H1 (cell line): ENCODE data around the gene TRHDE. TPM values are rescaled to one million over a fixed set of nuclear protein-coding genes. Genes with fewer than 3 reads are reported as not detected.

Source experiments
- CTCF ChIA-PET: fragments of 300-600 bp; sonication (Branson Sonifier 250); formaldehyde crosslinking; loops from one replicate; lab custom pipeline; 2021; ENCODE audit not compliant: partially characterized antibody; lab: Charles Lee
- POLR2A ChIA-PET: fragments of 300-600 bp; sonication (Branson Sonifier 250); formaldehyde crosslinking; loops from one replicate; lab custom pipeline; 2021; ENCODE audit warnings: inconsistent platforms; ENCODE audit not compliant: partially characterized antibody; lab: Charles Lee
- DNase-seq, 2 experiments: peaks; one replicate each; pipeline versions ENCODE4 v3.0.0 to v3.0.0-alpha.2; 2010 to 2022; ENCODE audit warnings: low spot score in 2 of 2, low read depth in 1 of 2, mixed read lengths in 1 of 2
- FAIRE-seq: peaks from 2 replicates; lab custom pipeline; 2011; peaks lifted over from hg19 to GRCh38; lab: Jason Lieb, UNC
- H2AFZ ChIP-seq: 2 replicates; pipeline ENCODE4 v1.8.1; 2012; ENCODE audit warnings: low read length, inconsistent platforms
- H2AK5ac ChIP-seq: 2 replicates; pipeline ENCODE4 v1.6.1; 2013; ENCODE audit warnings: low read depth, low read length
- H2BK120ac ChIP-seq: replicated peaks from 2 replicates; pipeline ENCODE3; 2013; ENCODE audit warnings: low read depth, low read length, inconsistent platforms
- H2BK12ac ChIP-seq: 2 replicates; pipeline ENCODE4 v1.6.1; 2013; ENCODE audit warnings: low read depth, low read length
- H2BK15ac ChIP-seq: 2 replicates; pipeline ENCODE4 v1.6.1; 2013; ENCODE audit warnings: low read length
- H2BK20ac ChIP-seq: 2 replicates; pipeline ENCODE4 v1.6.1; 2013; ENCODE audit warnings: low read length
- H2BK5ac ChIP-seq: 2 replicates; pipeline ENCODE4 v1.6.1; 2013; ENCODE audit warnings: low read depth, low read length
- H3K14ac ChIP-seq: 2 replicates; pipeline ENCODE4 v1.6.1; 2013; ENCODE audit warnings: inconsistent platforms; ENCODE audit not compliant: insufficient read length
- H3K18ac ChIP-seq: 2 replicates; pipeline ENCODE4 v1.6.1; 2013; ENCODE audit warnings: low read length; ENCODE audit errors: extremely low read depth
- H3K23ac ChIP-seq: 2 replicates; pipeline ENCODE4 v1.6.1; 2013; ENCODE audit warnings: inconsistent platforms; ENCODE audit not compliant: insufficient read length
- H3K23me2 ChIP-seq: 2 replicates; pipeline ENCODE4 v1.6.1; 2013; ENCODE audit warnings: low read depth, low read length
- H3K27ac ChIP-seq: 2 replicates; pipeline ENCODE4 v1.6.1; 2011; ENCODE audit warnings: low read depth, low read length, inconsistent platforms
- H3K27me3 ChIP-seq, 4 experiments: replicated peaks in 1 of 4; 1 replicate in 1 of 4; 2 replicates in 3 of 4; pipeline versions ENCODE4 v1.6.1 to v1.8.1; 2011 to 2013; ENCODE audit warnings: low read length in 3 of 4, mild to moderate bottlenecking in 3 of 4, inconsistent platforms in 2 of 4, mixed read lengths in 2 of 4, moderate library complexity in 1 of 4; ENCODE audit not compliant: control insufficient read depth in 3 of 4, insufficient read depth in 3 of 4; ENCODE audit errors: extremely low read depth in 1 of 4
- H3K36me3 ChIP-seq, 4 experiments: 2 replicates each; pipeline versions ENCODE4 v1.6.1 to v1.8.1; 2011 to 2013; ENCODE audit warnings: mild to moderate bottlenecking in 4 of 4, low read length in 3 of 4, moderate library complexity in 2 of 4, control low read depth in 1 of 4, inconsistent platforms in 1 of 4; ENCODE audit not compliant: insufficient read depth in 4 of 4, control insufficient read depth in 2 of 4
- H3K4ac ChIP-seq: replicated peaks from 2 replicates; pipeline ENCODE3; 2013; ENCODE audit warnings: low read length, low read depth, mixed read lengths, inconsistent platforms; ENCODE audit not compliant: insufficient read length
- H3K4me1 ChIP-seq, 4 experiments: replicated peaks in 1 of 4; 1 replicate in 1 of 4; 2 replicates in 3 of 4; pipeline versions ENCODE4 v1.6.1 to v1.8.1; 2011 to 2013; ENCODE audit warnings: low read length in 3 of 4, inconsistent platforms in 2 of 4, mixed read lengths in 1 of 4; ENCODE audit not compliant: insufficient read depth in 4 of 4, control insufficient read depth in 3 of 4
- H3K4me2 ChIP-seq, 2 experiments: 2 replicates each; pipeline versions ENCODE4 v1.6.1 to v1.8.1; 2011 to 2013; ENCODE audit warnings: low read depth in 2 of 2, low read length in 2 of 2, control low read depth in 1 of 2, inconsistent platforms in 1 of 2, mild to moderate bottlenecking in 1 of 2; ENCODE audit not compliant: insufficient read depth in 1 of 2
- H3K4me3 ChIP-seq, 4 experiments: fragments of 200-600, 300-600 bp in 1 of 4; sonication (generic), shearing (Covaris generic), sonication (Bioruptor Twin) in 1 of 4; 2 replicates each; pipeline versions ENCODE4 v1.5.1 to v1.8.1; 2011 to 2016; ENCODE audit warnings: low read length in 4 of 4, low read depth in 3 of 4, control low read depth in 2 of 4, inconsistent platforms in 2 of 4, mild to moderate bottlenecking in 2 of 4, mixed read lengths in 1 of 4, moderate library complexity in 1 of 4; ENCODE audit not compliant: insufficient read depth in 2 of 4; ENCODE audit errors: extremely low read depth in 1 of 4
- H3K56ac ChIP-seq: replicated peaks from 2 replicates; pipeline ENCODE3; 2013; ENCODE audit warnings: low read depth, mild to moderate bottlenecking, mixed read lengths, low read length, inconsistent platforms; ENCODE audit not compliant: insufficient read length
- H3K79me1 ChIP-seq: 2 replicates; pipeline ENCODE4 v1.6.1; 2013; ENCODE audit warnings: low read depth, low read length, control low read depth
- H3K79me2 ChIP-seq, 2 experiments: 2 replicates each; pipeline versions ENCODE4 v1.6.1 to v1.8.1; 2012 to 2013; ENCODE audit warnings: low read length in 2 of 2, mild to moderate bottlenecking in 2 of 2, inconsistent platforms in 1 of 2; ENCODE audit not compliant: insufficient read depth in 2 of 2, control insufficient read depth in 1 of 2
- H3K9ac ChIP-seq, 4 experiments: replicated peaks in 1 of 4; 1 replicate in 1 of 4; 2 replicates in 3 of 4; pipeline versions ENCODE4 v1.6.1 to v1.8.1; 2011 to 2013; ENCODE audit warnings: low read depth in 3 of 4, low read length in 3 of 4, control low read depth in 2 of 4, mild to moderate bottlenecking in 2 of 4, moderate library complexity in 2 of 4, inconsistent platforms in 1 of 4; ENCODE audit errors: extremely low read depth in 1 of 4
- H3K9me3 ChIP-seq, 2 experiments: 2 replicates each; pipeline versions ENCODE4 v1.6.1 to v1.8.1; 2012 to 2013; ENCODE audit warnings: mild to moderate bottlenecking in 2 of 2, moderate library complexity in 2 of 2, control low read depth in 1 of 2, inconsistent platforms in 1 of 2, low read depth in 1 of 2, low read length in 1 of 2, mixed read lengths in 1 of 2; ENCODE audit not compliant: insufficient read depth in 2 of 2
- H4K20me1 ChIP-seq, 2 experiments: replicated peaks in 1 of 2; 2 replicates each; pipeline versions ENCODE3 to v1.8.1; 2011 to 2013; ENCODE audit warnings: inconsistent platforms in 2 of 2, low read length in 2 of 2, mild to moderate bottlenecking in 1 of 2; ENCODE audit not compliant: insufficient read depth in 2 of 2, control insufficient read depth in 1 of 2
- H4K5ac ChIP-seq: 2 replicates; pipeline ENCODE4 v1.6.1; 2013; ENCODE audit warnings: low read length, low read depth, mixed read lengths, inconsistent platforms; ENCODE audit not compliant: insufficient read length
- H4K8ac ChIP-seq: 2 replicates; pipeline ENCODE4 v1.8.0; 2013; ENCODE audit warnings: mild to moderate bottlenecking, moderate library complexity, low read length, inconsistent platforms; ENCODE audit not compliant: insufficient read depth; ENCODE audit errors: extremely low read depth
- H4K91ac ChIP-seq: replicated peaks from 2 replicates; pipeline ENCODE3; 2013; ENCODE audit warnings: low read length, mixed read lengths, inconsistent platforms; ENCODE audit not compliant: insufficient read length
- CREB1 ChIP-seq: IDR thresholded peaks from 2 replicates; pipeline ENCODE4 v1.6.1; 2012; ENCODE audit warnings: inconsistent platforms
- EZH2 ChIP-seq: fragments of 200-600 bp; sonication (generic); IDR thresholded peaks from 2 replicates; pipeline ENCODE4 v1.7.1; 2012; ENCODE audit warnings: low read depth, mild to moderate bottlenecking, moderate library complexity, low read length, inconsistent platforms; ENCODE audit not compliant: severe bottlenecking
- HDAC6 ChIP-seq: IDR thresholded peaks from one replicate; pipeline ENCODE4 v1.7.1; 2012; ENCODE audit warnings: low read depth, mild to moderate bottlenecking, inconsistent platforms, low read length, moderate library complexity
- WGBS, 2 experiments: shearing (Covaris generic) in 1 of 2; methylation state at CpG; one replicate each; pipeline versions ENCODE4 v1.1.6 to v1.1.7; 2013 to 2015; ENCODE audit warnings: low lambda C conversion rate in 2 of 2, mixed read lengths in 2 of 2, inconsistent platforms in 1 of 2, low coverage in 1 of 2, missing lambda C conversion rate in 1 of 2; ENCODE audit not compliant: insufficient replicate concordance in 2 of 2, insufficient coverage in 1 of 2, insufficient read length in 1 of 2; ENCODE audit errors: extremely low coverage in 1 of 2, missing lambda C conversion rate in 1 of 2; 5-methylcytosine and 5-hydroxymethylcytosine counted together
- polyA plus RNA-seq, 7 experiments: library from polyadenylated mRNA; depleted of rRNA in 3 of 7; stranded (reverse) in 5 of 7; unstranded in 2 of 7; fragments of >200 nt in 5 of 7; fragments of 200-250 nt in 2 of 7; gene quantifications; 1 replicate in 5 of 7; 2 replicates in 1 of 7; 4 replicates in 1 of 7; pipeline versions ENCODE4 v1.2.1 to v1.2.3, GENCODE V29; 2011 to 2013; ENCODE audit warnings: missing spikeins in 2 of 7, mixed read lengths in 2 of 7
- total RNA-seq: library from RNA; stranded (reverse); fragmentation: NEBNext Ultra II Directional; extraction: Animal tissue kit (Norgen Biotek cat#: 25700); gene quantifications from 2 replicates; pipeline ENCODE4 v1.2.1, GENCODE V29; 2021

The TRHDE gene
- total and polyA plus RNA-seq, 2 of the 8 experiments (the other 6 are each of a cell fraction or from before 2014, with no cell fraction given) = 1.3 to 5.0 TPM

DNA sequence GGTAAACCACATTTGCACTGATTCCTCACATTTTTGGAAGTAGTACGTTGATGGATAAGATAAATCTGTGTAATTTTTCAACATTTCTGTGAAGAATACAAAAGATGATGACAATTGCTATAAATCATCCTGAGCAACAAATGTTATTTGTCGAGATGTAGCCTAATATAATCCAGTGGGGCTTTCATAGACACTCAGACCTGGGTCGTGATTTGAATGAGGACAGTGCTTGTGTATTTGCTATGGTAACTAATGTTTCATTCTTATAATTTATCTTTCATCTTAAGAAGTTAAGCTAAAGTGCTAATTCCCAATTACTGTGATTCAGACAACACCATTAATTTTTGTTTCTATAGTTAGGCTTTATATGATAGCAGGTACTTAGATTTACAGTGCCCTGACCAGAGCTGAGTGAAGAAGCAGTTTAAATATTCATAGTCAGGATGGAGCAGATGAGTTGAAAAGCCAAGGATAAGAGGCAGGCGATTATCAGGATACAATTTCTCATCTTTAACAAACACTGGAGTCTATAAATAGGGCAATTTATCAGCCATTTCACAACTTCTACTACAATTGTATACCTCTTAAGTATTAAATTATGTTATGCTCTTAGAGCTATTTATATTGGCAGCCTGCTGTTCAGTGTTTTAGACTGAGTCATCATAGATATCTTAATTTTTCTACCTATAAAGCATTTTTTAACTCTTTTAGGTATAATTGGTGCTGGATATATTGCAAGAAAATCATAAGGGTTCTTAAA, 359.9 kb downstream of the TRHDE start:
- Histone ChIP-seq H3K36me3 (no peaks in the 10 kb centered on the region), H4K91ac (no peak overlapping the region), H2BK15ac (no peak overlapping the region), H3K79me2 (no peaks in the 10 kb centered on the region), H3K4me3 (no peak overlapping the region), H3K23me2 (no peaks in the 10 kb centered on the region), H3K9ac (no peak overlapping the region), H3K4ac (no peak overlapping the region), H3K4me1 (no peaks in the 10 kb centered on the region; a peak in 1 of 7 replicates), H3K56ac (no peak overlapping the region), H2BK5ac (no peak overlapping the region), H2AK5ac (no peak overlapping the region), H2BK12ac (no peak overlapping the region), H3K23ac (no peak overlapping the region), H3K14ac (no peak overlapping the region), H4K20me1 (no peaks in the 10 kb centered on the region), H3K18ac (no peak overlapping the region), H3K4me2 (no peak overlapping the region), H4K8ac (no peak overlapping the region), H3K79me1 (no peaks in the 10 kb centered on the region), H2BK20ac (no peak overlapping the region), H3K27ac (no peak overlapping the region), H3K27me3 (no peaks in the 10 kb centered on the region), H4K5ac (no peak overlapping the region), H2BK120ac (no peak overlapping the region), H3K9me3 (no peaks in the 10 kb centered on the region), H2AFZ (no peak overlapping the region)
- FAIRE-seq (no peak), DNase-seq (no peak)
- WGBS, 2 experiments = 86% methylated on average over 4 of the region's 4 CpGs; no CpG with 5 or more reads in 1 of the 2 experiments
- TF ChIP-seq EZH2 = no peak
- no peak for TF ChIP-seq HDAC6
- TF ChIP-seq CREB1 = no peak
- ChIA-PET POLR2A (no interaction called here), CTCF (interaction anchor here (1.1 kb wide), 1 partner anchor 62 kb away, joined by 3 read pairs; no protein-coding TSS in a partner anchor)
